HG03066 (cell line): ENCODE data around the gene VAPA.

Source experiments
- ATAC-seq: cut with Tn5 transposase; IDR thresholded peaks from one replicate; pipeline ENCODE4 v1.9.1; 2021; ENCODE audit warnings: low read depth; ENCODE audit not compliant: unreplicated experiment

VAPA gene

GRCh38 chr18:9913526-9914333, at the start of gene VAPA:
Gene VAPA, plus strand, starts transcription at chr18:9914016. Its CDS starts 241 bp downstream, at chr18:9914257.
- peak; percentile 81 for ATAC-seq

GRCh38 chr18:9865764-9866490, 47.9 kb upstream of the VAPA start:
- ATAC-seq: no peak

GRCh38 chr18:9866627-9867026, 47.2 kb upstream of the VAPA start:
- ATAC-seq: no peak

GRCh38 chr18:9867071-9867594, 46.7 kb upstream of the VAPA start:
- no peak for ATAC-seq

GRCh38 chr18:9868857-9869714, 44.7 kb upstream of the VAPA start:
- ATAC-seq: no peak

- ATAC-seq: no peak
These were observed 43.9 kb upstream of the VAPA start for GRCh38 chr18:9869715-9870430.

GRCh38 chr18:9870431-9871008, 43.3 kb upstream of the VAPA start:
- ATAC-seq: no peak

- ATAC-seq: no peak
These were observed 42.5 kb upstream of the VAPA start for GRCh38 chr18:9871244-9871746.

- no peak for ATAC-seq
These were observed 41.0 kb upstream of the VAPA start for GRCh38 chr18:9872823-9873222.

- no peak for ATAC-seq
These were observed 39.1 kb upstream of the VAPA start for GRCh38 chr18:9874728-9875127.

GRCh38 chr18:9876212-9876866, 37.5 kb upstream of the VAPA start:
- no peak for ATAC-seq

GRCh38 chr18:9876867-9877654, 36.8 kb upstream of the VAPA start:
- ATAC-seq: no peak

GRCh38 chr18:9877655-9878014, 36.2 kb upstream of the VAPA start:
- no peak for ATAC-seq

GRCh38 chr18:9878095-9878494, 35.7 kb upstream of the VAPA start:
- ATAC-seq: no peak

- no peak for ATAC-seq
These were observed 35.0 kb upstream of the VAPA start for GRCh38 chr18:9878783-9879242.

- ATAC-seq: no peak
These were observed 29.7 kb upstream of the VAPA start for GRCh38 chr18:9884090-9884489.

GRCh38 chr18:9884532-9885140, 29.2 kb upstream of the VAPA start:
- ATAC-seq: no peak
